ENCODE data around the gene MYBPC2. TPM values are rescaled to one million over a fixed set of nuclear protein-coding genes. Genes with fewer than 3 reads are reported as not detected.

Gene MYBPC2
- polyA plus RNA-seq (2012; rRNA removed): not detected in 2 replicates
- not detected in 2 replicates for polyA plus RNA-seq (2012; cell fraction: cytosol; rRNA removed)
- polyA plus RNA-seq (2012; cell fraction: nucleus; rRNA removed): not detected in 2 replicates

GRCh38 chr19:50432221-50433028, at the start of gene MYBPC2:
MYBPC2 (plus strand) TSS chr19:50432892; CDS start chr19:50432954, 62 bp downstream.
- no peaks in the 10 kb centered on the region for H3K9me2 ChIP-seq
- no peaks in the 10 kb centered on the region for H4K20me1 ChIP-seq (ENCODE audit: insufficient read depth)
- 4% methylated on average over 13 of the region's 40 CpGs for WGBS (ENCODE audit: low lambda C conversion rate)
- peak within 1 kb of the TSS; percentile 83 for H3K4me2 ChIP-seq
- H3K9me3 ChIP-seq: no peaks in the 10 kb centered on the region
- peaks cover 32% of the 10 kb centered on the region for H3K27me3 ChIP-seq (ENCODE audit: insufficient read depth)
- H3K79me2 ChIP-seq (ENCODE audit: insufficient read depth): no peaks in the 10 kb centered on the region
- DNase-seq: no peak
- CTCF ChIA-PET: interaction anchor here (0.6 to 1.6 kb wide), 3 partner anchors 10 to 64 kb away, joined by 3 to 5 read pairs (median 3); no protein-coding TSS in a partner anchor
- no peaks in the 10 kb centered on the region for H3K36me3 ChIP-seq (replicated peaks in 1 of 2; ENCODE audit: control insufficient read depth in 1 of 2, insufficient read depth in 2 of 2, low read length in 1 of 2)
- TF ChIP-seq IRF3 (IDR thresholded peaks at IDR 0.05; ENCODE audit: low read depth, low read length) (no peak), TCF12 (IDR thresholded peaks at IDR 0.05) (no peak), RFX5 (IDR thresholded peaks at IDR 0.05; ENCODE audit: low read length) (no peak), ZBTB33 (IDR thresholded peaks at IDR 0.05; ENCODE audit: borderline replicate concordance, low read depth) (no peak), POLR2AphosphoS5 (IDR thresholded peaks at IDR 0.05; ENCODE audit: low read depth, low read length) (no peak), FOXJ3 (CRISPR knock-in tag; IDR thresholded peaks at IDR 0.05) (no peak)
- TF ChIP-seq, protein P1, sequence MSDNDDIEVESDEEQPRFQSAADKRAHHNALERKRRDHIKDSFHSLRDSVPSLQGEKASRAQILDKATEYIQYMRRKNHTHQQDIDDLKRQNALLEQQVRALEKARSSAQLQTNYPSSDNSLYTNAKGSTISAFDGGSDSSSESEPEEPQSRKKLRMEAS (IDR thresholded peaks at IDR 0.05; ENCODE audit: low read depth): no peak
- H2AFZ ChIP-seq (ENCODE audit: low read depth): no peak within 1 kb of the TSS
- H3K4me3 ChIP-seq (ENCODE audit: low read depth in 2 of 2, low read length in 1 of 2): peak within 1 kb of the TSS; percentile 48 to 54
- H3F3A ChIP-seq (replicated peaks; ENCODE audit: insufficient read depth): no peaks in the 10 kb centered on the region
- H3K4me1 ChIP-seq (ENCODE audit: control insufficient read depth in 1 of 2, insufficient read depth in 2 of 2, low read depth in 1 of 2, low read length in 1 of 2): peaks cover 0 to 19% of the 10 kb centered on the region in 2 experiments; a peak in 1 of 4 replicates
- H3K9ac ChIP-seq: no peak within 1 kb of the TSS
- POLR2A ChIA-PET: interaction anchor here (0.6 kb wide), 1 partner anchor 35 kb away, joined by 4 read pairs; no protein-coding TSS in a partner anchor
- peak within 1 kb of the TSS in 1 of 2 experiments; percentile 75; a peak in 1 of 4 replicates for H3K27ac ChIP-seq (ENCODE audit: low read depth in 2 of 2, low read length in 1 of 2)

DNA sequence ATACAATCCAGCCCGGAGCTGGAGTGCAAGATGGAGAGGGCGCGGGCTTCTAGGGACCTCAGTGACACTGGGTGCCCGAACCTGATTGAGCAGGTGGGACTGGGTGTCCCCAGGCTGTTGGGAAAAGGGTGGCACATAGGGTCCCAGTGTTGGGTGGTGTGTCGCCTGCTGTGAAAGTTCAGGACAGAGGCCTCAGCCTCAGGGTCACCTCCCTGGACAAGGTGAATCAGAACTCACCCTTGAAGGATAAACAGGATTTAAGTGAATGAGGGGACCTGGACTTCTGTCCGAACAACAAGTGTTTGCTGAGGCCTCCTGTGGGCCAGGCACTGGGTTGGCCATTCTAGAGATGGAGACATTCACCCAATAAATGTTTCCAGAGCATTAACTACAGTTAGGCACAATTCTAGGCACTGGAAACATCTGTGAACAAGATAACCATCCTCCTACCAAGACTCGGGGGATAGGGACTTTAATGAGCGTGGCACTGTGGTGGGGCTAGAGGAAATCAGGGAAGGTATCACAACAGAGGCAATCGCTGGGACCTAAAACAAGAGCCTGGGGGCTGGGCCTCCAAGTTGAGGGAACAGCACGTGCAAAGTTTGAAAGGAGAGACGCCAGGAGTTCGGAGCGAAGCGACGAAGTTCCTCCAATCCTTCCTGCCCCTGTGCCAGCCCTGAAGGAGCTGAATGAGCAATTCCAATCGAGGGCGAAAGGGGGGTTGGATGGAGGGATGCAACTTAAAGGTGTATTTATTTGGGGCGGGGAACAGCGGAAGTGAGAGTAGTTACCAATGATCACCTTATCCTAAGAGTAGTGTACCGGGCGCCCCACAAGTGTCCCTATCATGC, 49.5 kb upstream of the MYBPC2 start:
- Histone ChIP-seq H3K27ac (ENCODE audit: low read depth in 2 of 2, low read length in 1 of 2) (peak overlapping the region; percentile 76 to 89; a peak in 3 of 4 replicates), H3K36me3 (replicated peaks in 1 of 2; ENCODE audit: control insufficient read depth in 1 of 2, insufficient read depth in 2 of 2, low read length in 1 of 2) (peaks cover 11 to 57% of the 10 kb centered on the region in 2 experiments), H3K9me3 (no peaks in the 10 kb centered on the region), H3K9me2 (no peaks in the 10 kb centered on the region), H3K4me2 (peak overlapping the region; percentile 87), H3K9ac (0 out of 2 replicates have a peak overlapping the region, but pooled peaks have one; percentile 32), H3K79me2 (ENCODE audit: insufficient read depth) (peaks cover 35% of the 10 kb centered on the region), H3K27me3 (ENCODE audit: insufficient read depth) (no peaks in the 10 kb centered on the region), H2AFZ (ENCODE audit: low read depth) (no peak overlapping the region), H3K4me3 (ENCODE audit: low read depth in 2 of 2, low read length in 1 of 2) (peak overlapping the region; percentile 56 to 88), H4K20me1 (ENCODE audit: insufficient read depth) (peaks cover 4% of the 10 kb centered on the region; the same call in 1 of the 2 replicates), H3K4me1 (ENCODE audit: control insufficient read depth in 1 of 2, insufficient read depth in 2 of 2, low read depth in 1 of 2, low read length in 1 of 2) (peaks cover 0 to 13% of the 10 kb centered on the region in 2 experiments; a peak in 1 of 4 replicates), H3F3A (replicated peaks; ENCODE audit: insufficient read depth) (peaks cover 17% of the 10 kb centered on the region)
- ChIA-PET POLR2A (interaction anchor here (1.1 to 2.6 kb wide), 2 partner anchors 14 to 78 kb away, joined by 3 to 9 read pairs; no protein-coding TSS in a partner anchor), CTCF (interaction anchor here (0.6 to 1.8 kb wide), 8 partner anchors 11 to 174 kb away, joined by 3 to 9 read pairs (median 4); no protein-coding TSS in a partner anchor)
- no peak for DNase-seq
- TF ChIP-seq EP300 (IDR thresholded peaks at IDR 0.05; ENCODE audit: borderline replicate concordance in 1 of 2, low read depth in 1 of 2, low read length in 1 of 2): no peak
- TF ChIP-seq TAF1 (IDR thresholded peaks at IDR 0.05; ENCODE audit: borderline replicate concordance, low read depth, low read length): 0 out of 2 replicates have a peak, but pooled peaks have one; percentile 8
- WGBS (ENCODE audit: low lambda C conversion rate): 86% methylated on average over 21 of the region's 21 CpGs

Data from SK-N-SH (cell line).